Activated CD4-positive, alpha-beta memory T cell treated with anti-CD3 and anti-CD28 coated beads, Interleukin-2, amount 10 ng/mL, durations not matched to agents 7 days and 5 days (primary cell): ENCODE measurements around the gene SEZ6L2. TPM values are rescaled to one million over a fixed set of nuclear protein-coding genes. Genes with fewer than 3 reads are reported as not detected.

Experiments
- CTCF ChIA-PET: fragments of 350-600 bp; sonication (Branson Sonifier 250); formaldehyde crosslinking; loops from one replicate; lab custom pipeline; 2021; ENCODE audit warnings: antibody characterized with exemption, inconsistent platforms; lab: Charles Lee
- POLR2A ChIA-PET: fragments of 350-600 bp; sonication (Branson Sonifier 250); formaldehyde crosslinking; loops from one replicate; lab custom pipeline; 2021; ENCODE audit warnings: antibody characterized with exemption; lab: Charles Lee
- DNase-seq: peaks from one replicate; pipeline ENCODE4 v3.0.0-alpha.2; 2020
- H3K27ac Mint-ChIP-seq: one replicate; pipeline ENCODE4 v1.8.0; 2021; ENCODE audit warnings: mild to moderate bottlenecking, mixed read lengths
- H3K27me3 Mint-ChIP-seq: one replicate; pipeline ENCODE4 v1.8.0; 2021; ENCODE audit warnings: mixed read lengths
- H3K36me3 Mint-ChIP-seq: one replicate; pipeline ENCODE4 v1.8.0; 2021; ENCODE audit warnings: low read depth, mixed read lengths
- H3K4me1 Mint-ChIP-seq: one replicate; pipeline ENCODE4 v1.8.0; 2021; ENCODE audit warnings: mixed read lengths
- H3K4me3 Mint-ChIP-seq: one replicate; pipeline ENCODE4 v1.8.0; 2021; ENCODE audit warnings: mild to moderate bottlenecking, mixed read lengths
- H3K9me3 Mint-ChIP-seq: one replicate; pipeline ENCODE4 v1.8.0; 2021; ENCODE audit warnings: mixed read lengths
- total RNA-seq, 2 experiments: library from RNA; stranded (reverse); gene quantifications; one replicate each; pipeline ENCODE4 v1.2.3, GENCODE V29; 2021

The SEZ6L2 gene
- total RNA-seq, 2 experiments from 2014 or later, result 0.08 to 0.13 TPM

DNA sequence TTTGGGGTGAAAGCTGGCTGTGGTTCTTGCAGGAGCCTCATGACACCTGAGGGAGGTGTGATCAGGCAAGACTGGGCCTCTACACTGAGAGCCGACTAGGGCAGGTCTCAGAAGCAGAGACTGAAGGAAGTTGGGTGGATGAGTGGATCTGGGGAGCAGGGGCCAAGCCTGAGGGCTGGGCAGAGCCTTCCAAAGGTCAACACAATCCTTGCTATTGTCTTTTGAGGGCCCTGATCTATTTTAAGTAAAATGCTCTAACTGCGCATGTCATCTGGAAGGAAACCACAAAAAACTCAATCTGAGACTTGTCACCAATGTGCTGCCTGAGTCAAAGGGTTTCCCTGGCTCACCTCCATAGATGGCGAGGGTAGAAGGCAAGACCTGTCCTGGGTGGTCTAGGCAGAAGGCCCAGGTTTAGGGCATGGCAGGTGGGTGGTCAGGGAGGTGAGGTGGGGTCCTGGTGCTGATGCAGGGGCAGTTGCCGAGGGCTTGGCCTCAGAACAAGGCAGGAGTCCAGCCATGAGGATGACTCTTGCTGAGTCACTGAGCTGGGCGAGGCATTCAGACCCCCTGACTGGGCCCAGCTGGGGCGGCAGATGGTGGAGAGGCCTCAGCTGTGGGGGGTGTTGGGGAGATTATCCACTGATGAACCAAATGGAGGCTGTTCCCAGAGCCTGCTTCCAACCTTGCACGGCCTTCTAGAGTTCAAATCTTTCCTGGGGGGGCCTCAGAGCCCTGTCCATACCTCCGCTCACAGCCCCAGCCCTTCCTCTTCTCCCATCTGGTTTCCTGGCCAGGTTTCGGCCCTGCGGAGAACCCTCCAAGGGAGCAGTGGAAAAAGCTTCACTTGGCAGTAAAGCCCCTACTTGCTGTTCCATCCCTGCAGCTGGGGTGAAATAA lies 74.0 kb downstream of the SEZ6L2 start:
- POLR2A ChIA-PET, result interaction anchor here (0.8 to 3.3 kb wide), 9 partner anchors 9 to 126 kb away, joined by 3 to 17 read pairs (median 4); partner anchors contain the start of genes KCTD13, KIF22, MAZ and PAGR1
- H3K27me3 Mint-ChIP-seq, result no peaks in the 10 kb centered on the region

DNA sequence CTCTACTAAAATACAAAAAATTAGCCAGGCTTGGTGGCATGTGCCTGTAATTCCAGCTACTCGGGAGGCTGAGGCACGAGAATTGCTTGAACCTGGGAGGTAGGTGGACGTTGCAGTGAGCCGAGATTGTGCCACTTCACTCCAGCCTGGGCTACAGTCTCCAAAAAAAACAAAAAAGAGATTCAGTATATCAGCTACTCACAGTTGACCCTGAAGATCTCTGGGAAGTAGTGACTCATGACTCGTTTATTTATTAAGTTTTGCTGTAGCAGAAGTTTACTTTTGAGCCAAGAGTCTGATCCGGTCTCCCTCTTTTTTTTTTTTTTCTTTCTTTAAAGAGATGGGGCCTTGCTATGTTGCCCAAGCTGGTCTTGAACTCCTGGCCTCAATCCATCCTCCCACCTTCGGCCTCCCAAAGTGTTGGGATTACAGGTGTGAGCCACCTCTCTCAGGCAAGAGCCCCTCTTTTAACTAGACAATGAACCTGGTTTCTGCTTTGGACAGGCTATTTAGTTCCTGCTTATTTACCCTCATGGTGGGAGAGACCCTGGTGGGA lies 74.7 kb downstream of the SEZ6L2 start:
- Mint-ChIP-seq H3K9me3 (no peaks in the 10 kb centered on the region), H3K4me1 (peaks cover 68% of the 10 kb centered on the region)
- POLR2A ChIA-PET, result interaction anchor here (0.7 to 3.2 kb wide), 5 partner anchors 9 to 133 kb away, joined by 3 to 17 read pairs (median 7); partner anchors contain the start of genes KIF22, MAZ and PAGR1

More for the DNA sequence above, 74.0 kb downstream of the SEZ6L2 start:
- Mint-ChIP-seq H3K9me3 (no peaks in the 10 kb centered on the region), H3K27ac (peak overlapping the region; percentile 70), H3K4me1 (peaks cover 63% of the 10 kb centered on the region), H3K36me3 (peaks cover 36% of the 10 kb centered on the region), H3K4me3 (peak overlapping the region; percentile 27)
- CTCF ChIA-PET, result interaction anchor here (0.7 to 3.4 kb wide), 7 partner anchors 8 to 230 kb away, joined by 3 to 12 read pairs (median 5); partner anchors contain the start of gene PAGR1
- peak; percentile 49 for DNase-seq

DNA sequence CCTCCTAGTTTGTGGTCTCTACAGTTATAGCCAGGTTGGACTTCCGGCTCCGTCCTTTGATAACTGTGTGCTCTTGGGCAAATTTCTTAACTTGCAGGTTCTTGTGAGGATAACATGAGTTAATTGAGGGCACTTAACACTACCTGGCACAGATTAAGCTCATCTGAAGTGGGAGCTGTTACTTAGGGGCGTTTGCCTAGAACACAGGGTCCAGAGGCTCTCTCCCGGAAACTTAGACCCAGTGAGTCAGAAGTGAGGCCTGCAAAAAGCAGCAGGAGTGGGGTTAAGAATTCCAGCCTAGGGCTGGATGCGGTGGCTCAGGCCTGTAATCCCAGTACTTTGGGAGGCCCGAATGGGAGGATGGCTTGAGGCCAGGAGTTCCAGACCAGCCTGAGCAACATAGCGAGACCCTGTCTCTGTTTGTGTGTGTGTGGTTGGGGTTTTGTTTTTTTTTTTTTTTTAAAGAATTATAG lies 77.7 kb downstream of the SEZ6L2 start:
- H3K4me3 Mint-ChIP-seq, result peak overlapping the region; percentile 98
- CTCF ChIA-PET, result interaction anchor here (0.6 to 8.1 kb wide), 7 partner anchors 14 to 234 kb away, joined by 3 to 86 read pairs (median 12); partner anchors contain the start of genes KIF22 and MAZ
- no peak for DNase-seq
- POLR2A ChIA-PET, result interaction anchor here (1.3 to 10.3 kb wide), 6 partner anchors 10 to 173 kb away, joined by 3 to 206 read pairs (median 6); partner anchors contain the start of genes HIRIP3, MAZ and TAOK2
- H3K9me3 Mint-ChIP-seq, result no peaks in the 10 kb centered on the region
- H3K36me3 Mint-ChIP-seq, result peaks cover 53% of the 10 kb centered on the region
- peaks cover 78% of the 10 kb centered on the region for H3K4me1 Mint-ChIP-seq
- H3K27ac Mint-ChIP-seq, result peak overlapping the region; percentile 94
- no peaks in the 10 kb centered on the region for H3K27me3 Mint-ChIP-seq

More for the DNA sequence above, 74.7 kb downstream of the SEZ6L2 start:
- Mint-ChIP-seq H3K27ac (peak overlapping the region; percentile 70), H3K36me3 (peaks cover 38% of the 10 kb centered on the region), H3K27me3 (no peaks in the 10 kb centered on the region), H3K4me3 (peak overlapping the region; percentile 27)
- CTCF ChIA-PET, result interaction anchor here (1.2 to 1.3 kb wide), 2 partner anchors 8 to 23 kb away, joined by 5 to 8 read pairs; partner anchors contain the start of gene PAGR1
- no peak for DNase-seq

Other genes starting within 250 kb of the SEZ6L2 start
- 100 to 1,000 TPM; 341 to 359 TPM for gene SPN, start 236.3 kb downstream of the SEZ6L2 start, total RNA-seq
- gene QPRT, start 220.4 kb downstream of the SEZ6L2 start, total RNA-seq, result 1 to 10 TPM; 8.3 to 9.3 TPM
- gene C16orf54, start 153.6 kb downstream of the SEZ6L2 start, total RNA-seq, result 10 to 100 TPM; 94.6 to 99.2 TPM
- not detected for gene ZG16, start 121.3 kb downstream of the SEZ6L2 start, total RNA-seq
- 100 to 1,000 TPM; 187 to 192 TPM for gene KIF22, start 108.8 kb downstream of the SEZ6L2 start, total RNA-seq
- 100 to 1,000 TPM; 365 to 376 TPM for gene MAZ, start 93.0 kb downstream of the SEZ6L2 start, total RNA-seq
- 1 to 10 TPM in 1 of 2 experiments, under 1 TPM in 1; 0.91 to 1.0 TPM for gene PRRT2, start 87.4 kb downstream of the SEZ6L2 start, total RNA-seq
- gene PAGR1, start 83.4 kb downstream of the SEZ6L2 start, total RNA-seq, result 10 to 100 TPM; 26.6 to 28.4 TPM
- 100 to 1,000 TPM; 167 TPM for gene MVP, start 79.1 kb downstream of the SEZ6L2 start, total RNA-seq
- 10 to 100 TPM; 60.0 to 63.2 TPM for gene CDIPT, start 36.3 kb downstream of the SEZ6L2 start, total RNA-seq
- gene ASPHD1, start 938 bp upstream of the SEZ6L2 start, total RNA-seq, result under 1 TPM in 1 of 2 experiments, not detected in 1; 0.15 TPM
- 10 to 100 TPM; 34.5 to 36.0 TPM for gene KCTD13, start 26.7 kb upstream of the SEZ6L2 start, total RNA-seq
- 10 to 100 TPM; 68.9 to 78.7 TPM for gene TMEM219, start 62.5 kb upstream of the SEZ6L2 start, total RNA-seq
- gene TAOK2, start 74.3 kb upstream of the SEZ6L2 start, total RNA-seq, result 10 to 100 TPM; 44.2 TPM
- gene HIRIP3, start 96.1 kb upstream of the SEZ6L2 start, total RNA-seq, result 10 to 100 TPM; 38.7 to 40.3 TPM
- 100 to 1,000 TPM; 102 to 107 TPM for gene INO80E, start 96.7 kb upstream of the SEZ6L2 start, total RNA-seq
- not detected for gene DOC2A, start 111.5 kb upstream of the SEZ6L2 start, total RNA-seq
- not detected for gene C16orf92, start 123.6 kb upstream of the SEZ6L2 start, total RNA-seq
- gene TLCD3B, start 131.7 kb upstream of the SEZ6L2 start, total RNA-seq, result 1 to 10 TPM; 6.0 to 6.9 TPM
- 1,000 to 10,000 TPM; 1,403 to 1,450 TPM for gene ALDOA, start 166.2 kb upstream of the SEZ6L2 start, total RNA-seq
- gene PPP4C, start 176.4 kb upstream of the SEZ6L2 start, total RNA-seq, result 100 to 1,000 TPM; 146 to 147 TPM
- 1 to 10 TPM; 1.9 to 2.5 TPM for gene TBX6, start 192.4 kb upstream of the SEZ6L2 start, total RNA-seq
- 100 to 1,000 TPM in 1 of 2 experiments, 10 to 100 TPM in 1; 99.4 to 106 TPM for gene YPEL3, start 196.7 kb upstream of the SEZ6L2 start, total RNA-seq
- gene GDPD3, start 214.0 kb upstream of the SEZ6L2 start, total RNA-seq, result 10 to 100 TPM; 11.5 to 12.3 TPM
- 100 to 1,000 TPM; 108 to 111 TPM for gene MAPK3, start 223.7 kb upstream of the SEZ6L2 start, total RNA-seq